Mucosa of descending colon (tissue), 3 donors: ENCODE results near the gene GLCCI1. TPM values are rescaled to one million over a fixed set of nuclear protein-coding genes. Genes with fewer than 3 reads are reported as not detected.

Experiments used
- ATAC-seq: fragments of 200-7000 bp; cut with Tn5 transposase; one replicate; pipeline ENCODE4 v1.9.1; 2020; ENCODE audit warnings: mild to moderate bottlenecking, moderate library complexity
- DNase-seq, 3 donors: peaks; one replicate each; pipeline ENCODE4 v3.0.0-alpha.2; 2020
- H3K36me3 ChIP-seq: fragments of 200-600 bp; one replicate; pipeline ENCODE4 v1.8.0; 2021; ENCODE audit warnings: low read depth, mild to moderate bottlenecking
- H3K4me1 ChIP-seq: fragments of 200-600 bp; one replicate; pipeline ENCODE4 v1.8.0; 2021; ENCODE audit warnings: low read depth, mild to moderate bottlenecking
- H3K4me3 ChIP-seq: fragments of 200-600 bp; one replicate; pipeline ENCODE4 v1.8.0; 2021; ENCODE audit warnings: mild to moderate bottlenecking
- H3K9me3 ChIP-seq: fragments of 200-600 bp; one replicate; pipeline ENCODE4 v1.8.0; 2021; ENCODE audit warnings: mild to moderate bottlenecking
- CTCF ChIP-seq: fragments of 200-600 bp; IDR thresholded peaks from one replicate; pipeline ENCODE4 v1.8.0; 2022; ENCODE audit warnings: antibody characterized with exemption, mild to moderate bottlenecking
- intact Hi-C, 2 donors: fragments of 100-400 bp; cut with DNase I in 1 of 2; cut with micrococcal nuclease in 1 of 2; formaldehyde crosslinking; loops; one replicate each; pipeline versions ENCODE4 v1.11.0 to v1.11.1; 2022; cut with DNase I, micrococcal nuclease
- total RNA-seq, 3 donors: library from RNA; stranded (reverse); fragmentation: NEBNext Ultra II Directional in 2 of 3; extraction: Animal tissue kit (Norgen Biotek cat#: 25700) in 2 of 3; gene quantifications; one replicate each; pipeline versions ENCODE4 v1.2.1 to v1.2.4, GENCODE V29; 2021 to 2023
- donor health status: DM: no; HTN: no; CAD: no; lungs with moderate emphysema.
- donor health status: DM: no; HTN: no; CAD: no.
- donor health status: DM: no; HTN: yes; CAD: no.

GLCCI1 gene
- total RNA-seq, 3 donors from 2014 or later, result 9.2 to 14.0 (median 12.3) TPM

DNA sequence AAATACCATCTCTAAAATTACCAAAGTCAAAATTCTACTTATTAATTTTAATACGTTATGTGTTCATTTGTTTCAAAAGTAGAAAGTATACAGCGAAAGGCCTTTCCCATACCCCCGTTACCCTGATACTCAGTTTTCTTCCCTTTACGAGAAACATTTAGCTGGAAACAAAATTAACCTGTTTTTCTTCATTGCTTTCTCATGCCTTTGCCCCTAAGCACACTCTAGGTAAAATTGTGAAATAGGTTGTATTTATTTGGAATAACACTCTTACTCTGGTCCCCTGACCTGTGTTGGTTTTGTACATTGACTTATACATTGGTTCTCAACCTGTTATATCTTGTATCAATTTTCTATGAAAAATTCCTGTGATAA, 47.1 kb downstream of the GLCCI1 start:
- no peak for DNase-seq
- ATAC-seq, result no peak
- Histone ChIP-seq H3K4me3 (no peak overlapping the region), H3K36me3 (no peaks in the 10 kb centered on the region), H3K4me1 (no peaks in the 10 kb centered on the region), H3K9me3 (no peaks in the 10 kb centered on the region)
- no peak for TF ChIP-seq CTCF
- intact Hi-C loops, result no loop called here

DNA sequence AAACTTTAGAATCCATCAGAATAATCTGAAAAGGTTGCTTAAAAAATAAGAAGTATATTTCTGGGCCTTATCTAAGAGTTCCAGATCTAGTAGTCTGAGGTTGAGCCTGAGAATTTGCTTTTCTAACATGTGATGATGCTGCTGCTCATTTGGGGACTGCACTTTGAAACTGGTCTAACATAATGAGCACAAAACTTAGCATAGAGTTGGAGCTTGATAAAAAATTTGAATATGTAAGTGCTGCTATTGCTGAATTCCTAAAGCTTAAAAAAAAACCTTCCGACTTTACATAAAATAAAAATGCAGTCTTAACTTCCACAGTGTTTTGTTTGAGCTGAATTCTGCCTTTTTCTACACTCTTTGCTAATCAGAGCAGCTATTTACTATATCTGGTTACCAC, 48.8 kb downstream of the GLCCI1 start:
- Histone ChIP-seq H3K4me3 (no peak overlapping the region), H3K36me3 (no peaks in the 10 kb centered on the region), H3K4me1 (no peaks in the 10 kb centered on the region), H3K9me3 (no peaks in the 10 kb centered on the region)
- no peak for TF ChIP-seq CTCF
- intact Hi-C loops, result no loop called here
- DNase-seq (no peak), ATAC-seq (no peak)

- no peaks in the 10 kb centered on the region for H3K4me1 ChIP-seq
- no peaks in the 10 kb centered on the region for H3K9me3 ChIP-seq
- H3K36me3 ChIP-seq, result no peaks in the 10 kb centered on the region
- ATAC-seq, result no peak
- H3K4me3 ChIP-seq, result no peak overlapping the region
- TF ChIP-seq CTCF, result no peak
- intact Hi-C loops, result no loop called here
- DNase-seq, result no peak
Measured at GRCh38 chr7:8018961-8019360, 50.4 kb downstream of the GLCCI1 start.

GRCh38 chr7:8022628-8023027, 54.0 kb downstream of the GLCCI1 start:
- no peaks in the 10 kb centered on the region for H3K4me1 ChIP-seq
- peaks cover 11% of the 10 kb centered on the region for H3K9me3 ChIP-seq
- no peak for ATAC-seq
- intact Hi-C loops, result no loop called here
- no peak for TF ChIP-seq CTCF
- no peak overlapping the region for H3K4me3 ChIP-seq
- H3K36me3 ChIP-seq, result no peaks in the 10 kb centered on the region
- DNase-seq, result no peak

GRCh38 chr7:8035192-8035591, 66.6 kb downstream of the GLCCI1 start:
- Histone ChIP-seq H3K9me3 (no peaks in the 10 kb centered on the region), H3K4me3 (no peak overlapping the region), H3K36me3 (no peaks in the 10 kb centered on the region), H3K4me1 (no peaks in the 10 kb centered on the region)
- DNase-seq (no peak), ATAC-seq (peak; percentile 15)
- no peak for TF ChIP-seq CTCF
- intact Hi-C loops, result no loop called here
